ENCODE measurements around the gene PTPRT. TPM values are rescaled to one million over a fixed set of nuclear protein-coding genes. Genes with fewer than 3 reads are reported as not detected.

PTPRT gene
- polyA plus RNA-seq, 4 donors, result 0.07 to 0.58 (median 0.27) TPM; not detected in 1

DNA sequence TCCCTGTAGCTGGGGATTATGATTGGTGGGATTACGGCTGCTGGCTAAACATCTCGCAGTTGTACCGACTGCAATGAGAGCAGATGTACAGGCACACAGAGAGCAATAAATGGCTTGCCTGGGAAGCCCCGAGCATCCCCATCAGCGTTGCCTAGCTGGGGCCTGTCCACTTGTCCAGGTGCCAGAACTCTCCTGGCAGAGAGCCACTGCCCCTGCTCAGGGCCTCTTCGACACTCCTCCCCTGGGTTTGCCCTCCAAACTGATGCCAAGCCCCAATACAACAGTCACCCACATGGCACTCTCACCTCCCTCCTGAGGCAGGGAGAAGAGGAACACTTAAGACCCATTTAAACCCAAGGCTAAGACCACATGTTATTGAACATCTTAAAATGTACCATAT lies 715.1 kb downstream of the PTPRT start:
- DNase-seq (no peak), FAIRE-seq (no peak)
- no peaks in the 10 kb centered on the region for H3K27me3 ChIP-seq (ENCODE audit: control insufficient read depth in 3 of 3, insufficient read depth in 3 of 3, low read length in 3 of 3)
- WGBS, 3 donors, result 59 to 70% (median 63%) methylated on average over 5 to 6 of the region's 6 CpGs
- H3K27ac ChIP-seq (ENCODE audit: low read depth in 1 of 3, low read length in 2 of 3), result no peak overlapping the region
- H3K4me3 ChIP-seq (ENCODE audit: low read depth in 1 of 3, low read length in 3 of 3), result no peak overlapping the region
- no peaks in the 10 kb centered on the region for H3K36me3 ChIP-seq (ENCODE audit: control insufficient read depth in 3 of 3, insufficient read depth in 2 of 3, low read depth in 1 of 3, low read length in 3 of 3)
- no peaks in the 10 kb centered on the region for H3K9me3 ChIP-seq (ENCODE audit: control insufficient read depth in 2 of 2, insufficient read depth in 1 of 2, low read depth in 1 of 2, low read length in 1 of 2)
- no peaks in the 10 kb centered on the region for H3K4me1 ChIP-seq (ENCODE audit: control insufficient read depth in 3 of 3, insufficient read depth in 2 of 3, low read depth in 1 of 3, low read length in 2 of 3)

DNA sequence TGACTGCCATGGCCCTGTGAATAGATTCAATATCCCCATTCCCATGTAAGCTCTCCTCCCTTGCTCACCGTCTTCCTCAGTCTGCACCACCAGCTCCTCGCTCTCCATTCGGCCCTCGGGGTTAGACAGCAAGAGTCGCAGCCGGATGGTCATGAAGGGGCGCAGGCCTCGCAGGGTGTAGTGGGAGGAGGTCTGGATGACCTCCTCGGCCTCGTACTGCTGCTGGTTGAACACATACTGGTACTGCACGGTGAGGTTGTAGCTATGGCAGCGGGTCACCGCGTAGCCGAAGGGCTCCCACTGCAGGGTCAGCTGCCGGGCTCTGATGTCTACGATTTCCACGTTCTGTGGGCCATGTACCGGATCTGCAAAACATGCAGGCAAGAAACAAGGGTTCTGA lies 717.5 kb downstream of the PTPRT start:
- Histone ChIP-seq H3K27ac (ENCODE audit: low read depth in 1 of 3, low read length in 2 of 3) (no peak overlapping the region), H3K36me3 (ENCODE audit: control insufficient read depth in 3 of 3, insufficient read depth in 2 of 3, low read depth in 1 of 3, low read length in 3 of 3) (no peaks in the 10 kb centered on the region), H3K4me3 (ENCODE audit: low read depth in 1 of 3, low read length in 3 of 3) (no peak overlapping the region), H3K4me1 (ENCODE audit: control insufficient read depth in 3 of 3, insufficient read depth in 2 of 3, low read depth in 1 of 3, low read length in 2 of 3) (no peaks in the 10 kb centered on the region), H3K27me3 (ENCODE audit: control insufficient read depth in 3 of 3, insufficient read depth in 3 of 3, low read length in 3 of 3) (no peaks in the 10 kb centered on the region), H3K9me3 (ENCODE audit: control insufficient read depth in 2 of 2, insufficient read depth in 1 of 2, low read depth in 1 of 2, low read length in 1 of 2) (no peaks in the 10 kb centered on the region)
- WGBS, 3 donors, result 89 to 93% (median 92%) methylated on average over 19 of the region's 19 CpGs
- DNase-seq, result no peak
- no peak for FAIRE-seq

- DNase-seq, result no peak
- no peaks in the 10 kb centered on the region for H3K36me3 ChIP-seq (ENCODE audit: control insufficient read depth in 3 of 3, insufficient read depth in 2 of 3, low read depth in 1 of 3, low read length in 3 of 3)
- no peaks in the 10 kb centered on the region for H3K27me3 ChIP-seq (ENCODE audit: control insufficient read depth in 3 of 3, insufficient read depth in 3 of 3, low read length in 3 of 3)
- no peak overlapping the region for H3K27ac ChIP-seq (ENCODE audit: low read depth in 1 of 3, low read length in 2 of 3)
- no peak for FAIRE-seq
- no peak overlapping the region for H3K4me3 ChIP-seq (ENCODE audit: low read depth in 1 of 3, low read length in 3 of 3)
- 67 to 93% (median 91%) methylated on average over 2 of the region's 2 CpGs for WGBS, 3 donors
- H3K4me1 ChIP-seq (ENCODE audit: control insufficient read depth in 3 of 3, insufficient read depth in 2 of 3, low read depth in 1 of 3, low read length in 2 of 3), result no peaks in the 10 kb centered on the region
- H3K9me3 ChIP-seq (ENCODE audit: control insufficient read depth in 2 of 2, insufficient read depth in 1 of 2, low read depth in 1 of 2, low read length in 1 of 2), result no peaks in the 10 kb centered on the region
Measured at GRCh38 chr20:42461965-42462593, 727.6 kb downstream of the PTPRT start.

- WGBS, 3 donors, result 43 to 71% (median 64%) methylated on average over 2 of the region's 2 CpGs
- no peaks in the 10 kb centered on the region for H3K36me3 ChIP-seq (ENCODE audit: control insufficient read depth in 3 of 3, insufficient read depth in 2 of 3, low read depth in 1 of 3, low read length in 3 of 3)
- H3K27ac ChIP-seq (ENCODE audit: low read depth in 1 of 3, low read length in 2 of 3), result no peak overlapping the region
- no peaks in the 10 kb centered on the region for H3K9me3 ChIP-seq (ENCODE audit: control insufficient read depth in 2 of 2, insufficient read depth in 1 of 2, low read depth in 1 of 2, low read length in 1 of 2)
- H3K4me3 ChIP-seq (ENCODE audit: low read depth in 1 of 3, low read length in 3 of 3), result no peak overlapping the region
- H3K4me1 ChIP-seq (ENCODE audit: control insufficient read depth in 3 of 3, insufficient read depth in 2 of 3, low read depth in 1 of 3, low read length in 2 of 3), result no peaks in the 10 kb centered on the region
- FAIRE-seq, result no peak
- DNase-seq, result no peak
- H3K27me3 ChIP-seq (ENCODE audit: control insufficient read depth in 3 of 3, insufficient read depth in 3 of 3, low read length in 3 of 3), result no peaks in the 10 kb centered on the region
Measured at GRCh38 chr20:42461291-42461690, 728.4 kb downstream of the PTPRT start.

DNA sequence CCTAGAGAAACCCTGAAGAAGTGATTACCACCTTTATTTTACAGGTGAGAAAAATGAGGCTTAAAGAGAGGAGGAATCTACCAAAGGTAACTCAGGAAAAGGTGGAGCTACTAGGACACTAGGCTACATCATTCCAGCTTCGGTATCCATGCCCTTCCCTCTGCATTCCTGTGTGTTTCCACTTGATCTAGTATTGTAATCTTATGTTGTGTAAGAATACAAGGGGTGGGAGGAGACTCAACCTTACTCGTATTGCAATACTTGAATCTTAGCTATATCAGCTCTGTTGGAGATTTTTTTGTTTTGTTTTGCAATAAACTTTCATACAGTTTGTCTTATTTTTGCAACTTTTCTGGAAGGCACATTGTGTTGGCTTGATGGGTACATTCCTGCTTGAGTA lies 742.4 kb downstream of the PTPRT start:
- H3K27me3 ChIP-seq (ENCODE audit: control insufficient read depth in 3 of 3, insufficient read depth in 3 of 3, low read length in 3 of 3), result no peaks in the 10 kb centered on the region
- no peaks in the 10 kb centered on the region for H3K9me3 ChIP-seq (ENCODE audit: control insufficient read depth in 2 of 2, insufficient read depth in 1 of 2, low read depth in 1 of 2, low read length in 1 of 2)
- H3K36me3 ChIP-seq (ENCODE audit: control insufficient read depth in 3 of 3, insufficient read depth in 2 of 3, low read depth in 1 of 3, low read length in 3 of 3), result no peaks in the 10 kb centered on the region
- H3K4me3 ChIP-seq (ENCODE audit: low read depth in 1 of 3, low read length in 3 of 3), result no peak overlapping the region
- FAIRE-seq, result no peak
- no peak overlapping the region for H3K27ac ChIP-seq (ENCODE audit: low read depth in 1 of 3, low read length in 2 of 3)
- no peak for DNase-seq
- WGBS, 3 donors, result 58 to 66% (median 65%) methylated on average over 2 of the region's 2 CpGs
- no peaks in the 10 kb centered on the region for H3K4me1 ChIP-seq (ENCODE audit: control insufficient read depth in 3 of 3, insufficient read depth in 2 of 3, low read depth in 1 of 3, low read length in 2 of 3)

DNA sequence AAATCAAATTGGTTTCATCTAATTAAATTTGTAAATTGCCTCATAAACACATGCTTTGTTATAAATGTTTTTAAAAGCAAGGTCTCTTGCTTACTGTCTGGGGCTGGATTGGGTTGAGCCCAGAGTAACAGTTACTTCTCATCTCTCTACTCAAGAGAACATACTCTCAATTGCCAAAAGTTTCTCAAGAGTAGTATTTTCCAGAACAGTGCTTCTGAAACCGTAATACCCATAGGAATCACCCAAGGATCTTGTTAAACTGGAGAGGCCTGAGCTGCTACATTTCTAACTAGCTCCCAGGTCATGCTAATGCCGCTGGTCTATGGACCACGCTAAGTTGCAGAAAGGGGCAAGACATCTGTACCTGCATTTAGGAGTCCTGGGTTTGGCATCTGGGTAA lies 744.9 kb downstream of the PTPRT start:
- Histone ChIP-seq H3K4me1 (ENCODE audit: control insufficient read depth in 3 of 3, insufficient read depth in 2 of 3, low read depth in 1 of 3, low read length in 2 of 3) (no peaks in the 10 kb centered on the region), H3K36me3 (ENCODE audit: control insufficient read depth in 3 of 3, insufficient read depth in 2 of 3, low read depth in 1 of 3, low read length in 3 of 3) (no peaks in the 10 kb centered on the region), H3K27me3 (ENCODE audit: control insufficient read depth in 3 of 3, insufficient read depth in 3 of 3, low read length in 3 of 3) (no peaks in the 10 kb centered on the region), H3K4me3 (ENCODE audit: low read depth in 1 of 3, low read length in 3 of 3) (no peak overlapping the region), H3K9me3 (ENCODE audit: control insufficient read depth in 2 of 2, insufficient read depth in 1 of 2, low read depth in 1 of 2, low read length in 1 of 2) (no peaks in the 10 kb centered on the region), H3K27ac (ENCODE audit: low read depth in 1 of 3, low read length in 2 of 3) (no peak overlapping the region)
- whole genome bisulfite sequencing, 3 donors, result 81 to 86% (median 83%) methylated on average over 3 of the region's 3 CpGs
- no peak for DNase-seq
- no peak for FAIRE-seq

DNA sequence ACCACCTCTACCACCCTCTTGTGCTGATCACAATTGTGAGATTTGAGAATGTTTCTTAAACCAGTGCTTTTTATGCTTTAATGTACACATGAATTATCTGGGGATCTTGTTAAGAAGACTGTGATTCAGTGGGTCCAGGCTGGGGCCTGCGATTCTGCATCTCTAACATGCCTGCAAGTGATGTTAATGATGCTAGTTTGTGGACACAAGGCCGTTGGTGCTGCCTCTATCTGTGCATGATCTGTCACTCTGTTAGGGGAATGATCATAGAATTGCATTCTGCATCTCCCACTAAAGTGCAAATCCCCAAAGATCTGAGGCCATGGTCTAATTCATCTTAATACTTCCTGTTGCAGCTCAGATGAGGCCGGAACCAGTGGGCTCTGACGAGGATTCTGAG lies 746.5 kb downstream of the PTPRT start:
- no peaks in the 10 kb centered on the region for H3K36me3 ChIP-seq (ENCODE audit: control insufficient read depth in 3 of 3, insufficient read depth in 2 of 3, low read depth in 1 of 3, low read length in 3 of 3)

GRCh38 chr20:42442716-42443115 lies 747.0 kb downstream of the PTPRT start:
- H3K36me3 ChIP-seq (ENCODE audit: control insufficient read depth in 3 of 3, insufficient read depth in 2 of 3, low read depth in 1 of 3, low read length in 3 of 3), result no peaks in the 10 kb centered on the region
- no peak overlapping the region for H3K27ac ChIP-seq (ENCODE audit: low read depth in 1 of 3, low read length in 2 of 3)
- H3K9me3 ChIP-seq (ENCODE audit: control insufficient read depth in 2 of 2, insufficient read depth in 1 of 2, low read depth in 1 of 2, low read length in 1 of 2), result no peaks in the 10 kb centered on the region
- WGBS, 3 donors, result 69 to 82% (median 74%) methylated on average over 6 of the region's 6 CpGs
- H3K4me3 ChIP-seq (ENCODE audit: low read depth in 1 of 3, low read length in 3 of 3), result no peak overlapping the region
- FAIRE-seq (no peak), DNase-seq (no peak)
- no peaks in the 10 kb centered on the region for H3K4me1 ChIP-seq (ENCODE audit: control insufficient read depth in 3 of 3, insufficient read depth in 2 of 3, low read depth in 1 of 3, low read length in 2 of 3)
- H3K27me3 ChIP-seq (ENCODE audit: control insufficient read depth in 3 of 3, insufficient read depth in 3 of 3, low read length in 3 of 3), result no peaks in the 10 kb centered on the region

More for the DNA sequence above, 746.5 kb downstream of the PTPRT start:
- DNase-seq (no peak), FAIRE-seq (no peak)
- Histone ChIP-seq H3K4me1 (ENCODE audit: control insufficient read depth in 3 of 3, insufficient read depth in 2 of 3, low read depth in 1 of 3, low read length in 2 of 3) (no peaks in the 10 kb centered on the region), H3K27ac (ENCODE audit: low read depth in 1 of 3, low read length in 2 of 3) (no peak overlapping the region), H3K4me3 (ENCODE audit: low read depth in 1 of 3, low read length in 3 of 3) (no peak overlapping the region), H3K27me3 (ENCODE audit: control insufficient read depth in 3 of 3, insufficient read depth in 3 of 3, low read length in 3 of 3) (no peaks in the 10 kb centered on the region), H3K9me3 (ENCODE audit: control insufficient read depth in 2 of 2, insufficient read depth in 1 of 2, low read depth in 1 of 2, low read length in 1 of 2) (no peaks in the 10 kb centered on the region)
- WGBS, 3 donors, result 54 to 66% (median 65%) methylated on average over 4 of the region's 4 CpGs

DNA sequence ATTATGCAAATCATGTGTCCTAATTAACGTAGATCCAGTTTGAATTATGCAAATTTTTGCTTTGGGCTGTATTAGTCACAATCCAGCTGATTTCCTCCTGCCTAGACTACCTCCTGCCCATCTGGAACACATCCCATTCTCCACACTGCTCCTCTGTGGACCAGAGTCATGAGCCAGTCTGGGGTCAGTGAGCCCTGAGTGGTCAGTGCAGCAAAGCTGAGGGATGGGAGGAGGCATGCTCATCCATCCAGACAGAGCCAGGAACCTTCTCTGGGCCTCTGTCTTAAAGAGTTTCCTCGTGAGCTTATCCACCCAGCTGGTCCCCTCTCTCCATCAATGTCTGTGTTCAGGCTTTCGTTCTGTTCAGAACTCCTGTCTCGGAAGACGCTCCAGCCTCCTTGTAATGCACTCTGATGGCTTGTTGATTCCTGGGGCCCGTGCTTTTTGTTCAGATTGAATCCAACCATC lies 747.8 kb downstream of the PTPRT start:
- Histone ChIP-seq H3K36me3 (ENCODE audit: control insufficient read depth in 3 of 3, insufficient read depth in 2 of 3, low read depth in 1 of 3, low read length in 3 of 3) (no peaks in the 10 kb centered on the region), H3K27ac (ENCODE audit: low read depth in 1 of 3, low read length in 2 of 3) (no peak overlapping the region), H3K4me3 (ENCODE audit: low read depth in 1 of 3, low read length in 3 of 3) (no peak overlapping the region), H3K4me1 (ENCODE audit: control insufficient read depth in 3 of 3, insufficient read depth in 2 of 3, low read depth in 1 of 3, low read length in 2 of 3) (no peaks in the 10 kb centered on the region), H3K27me3 (ENCODE audit: control insufficient read depth in 3 of 3, insufficient read depth in 3 of 3, low read length in 3 of 3) (no peaks in the 10 kb centered on the region), H3K9me3 (ENCODE audit: control insufficient read depth in 2 of 2, insufficient read depth in 1 of 2, low read depth in 1 of 2, low read length in 1 of 2) (no peaks in the 10 kb centered on the region)
- no peak for FAIRE-seq
- WGBS, 3 donors, result 46 to 60% (median 54%) methylated on average over 6 of the region's 6 CpGs
- DNase-seq, result no peak
